ENCODE data around the gene BMAL1.
"Not testable (repeated sequence)": the region's sequence is repeated elsewhere in the genome, so short reads cannot be mapped to it uniquely, and the experiment has no call there.

- not testable (repeated sequence) for TF ChIP-seq CTCF (IDR thresholded peaks at IDR 0.05; ENCODE audit: borderline replicate concordance, extremely low read depth, low read length, poor library complexity, severe bottlenecking); EZH2 (IDR thresholded peaks at IDR 0.05; ENCODE audit: borderline replicate concordance, low read depth, low read length, severe bottlenecking)
These were observed 19.5 kb upstream of the BMAL1 start for GRCh38 chr11:13258061-13258460.

All from DND-41 (cell line).